Measurements from ENCODE around the gene MAFB.

MAFB gene

DNA sequence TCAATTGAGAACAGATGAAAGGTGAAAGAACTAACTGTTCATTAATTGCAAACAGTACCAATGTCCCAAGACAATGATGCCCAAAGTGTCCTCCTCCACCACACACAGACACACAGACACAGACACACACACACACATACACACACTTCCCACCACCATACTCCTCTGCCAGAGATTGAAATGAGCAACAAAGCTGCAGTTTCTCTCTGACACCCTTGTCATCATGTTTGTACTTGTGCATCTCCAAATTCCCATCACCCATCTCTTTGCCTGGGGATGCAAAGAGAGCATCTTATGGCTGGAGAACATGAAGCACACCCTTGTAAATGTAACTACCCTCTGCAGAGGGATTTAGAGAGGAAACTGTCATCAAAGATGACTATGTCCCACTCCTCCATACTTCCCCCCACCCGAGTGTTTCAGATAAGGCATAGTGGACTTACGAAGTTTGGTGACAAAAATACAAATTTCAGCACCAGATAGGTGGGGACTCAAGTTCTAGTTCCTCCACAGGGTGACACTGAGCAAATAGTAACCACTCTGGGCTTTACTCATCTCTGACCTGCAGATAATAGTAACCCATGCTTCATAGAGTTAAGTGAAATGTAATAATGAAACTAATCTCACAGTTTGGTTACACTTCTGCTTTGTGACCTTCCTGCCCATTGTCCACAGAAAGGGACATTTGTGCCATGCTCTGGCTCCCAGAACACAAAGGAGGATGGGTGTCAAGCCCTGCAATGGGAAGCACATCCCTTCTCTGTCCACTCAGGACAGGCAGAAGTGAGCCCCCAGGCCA, 8.7 kb downstream of the MAFB start:
- DNase-seq, result no peak

DNA sequence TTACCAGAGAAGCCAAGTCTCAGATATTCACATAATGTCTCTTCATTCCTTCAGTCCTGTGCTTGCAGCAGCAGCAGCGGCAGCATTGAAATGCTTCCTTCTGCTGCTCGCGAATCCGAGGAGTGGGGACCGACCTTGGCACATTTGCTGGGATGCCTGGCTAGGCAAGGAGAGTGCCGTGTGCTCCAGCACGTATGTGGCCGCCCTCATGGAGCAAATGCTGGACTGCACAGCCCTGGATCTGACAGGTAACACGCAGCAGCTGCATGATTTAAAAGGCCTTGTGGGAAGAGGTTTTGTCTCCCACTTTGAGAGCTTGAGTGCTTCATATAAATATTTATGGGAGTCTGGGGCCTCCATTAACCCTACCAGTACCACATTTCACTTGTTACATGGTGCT, 9.9 kb downstream of the MAFB start:
- DNase-seq, result no peak

DNA sequence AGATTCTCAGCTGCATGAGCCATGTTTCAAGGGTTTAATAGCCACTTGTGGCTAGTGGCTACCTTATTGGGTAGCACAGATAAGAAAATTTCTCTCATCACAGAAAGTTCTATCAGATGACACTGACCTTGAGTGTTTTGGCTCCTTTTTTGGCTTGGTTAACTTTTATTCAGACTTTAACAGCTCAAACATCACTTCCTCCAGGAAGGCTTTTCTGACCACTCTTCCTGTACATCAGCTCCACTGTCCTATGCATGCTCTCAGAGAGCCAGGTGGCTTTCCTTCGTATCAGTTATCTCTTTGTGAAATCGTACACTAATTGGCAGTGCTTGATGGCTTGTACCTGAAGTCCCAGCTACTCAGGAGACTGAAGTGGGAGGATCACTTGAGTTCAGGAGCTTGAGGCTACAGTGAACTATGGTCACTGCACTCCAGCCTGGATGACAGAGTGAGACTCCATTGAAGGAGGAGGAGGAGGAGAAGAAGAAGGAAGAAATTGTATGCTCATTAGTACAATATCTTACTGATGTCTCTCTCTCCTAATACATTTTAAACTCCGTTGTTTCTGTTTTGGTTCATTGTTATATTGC, 10.7 kb downstream of the MAFB start:
- no peak for DNase-seq

DNA sequence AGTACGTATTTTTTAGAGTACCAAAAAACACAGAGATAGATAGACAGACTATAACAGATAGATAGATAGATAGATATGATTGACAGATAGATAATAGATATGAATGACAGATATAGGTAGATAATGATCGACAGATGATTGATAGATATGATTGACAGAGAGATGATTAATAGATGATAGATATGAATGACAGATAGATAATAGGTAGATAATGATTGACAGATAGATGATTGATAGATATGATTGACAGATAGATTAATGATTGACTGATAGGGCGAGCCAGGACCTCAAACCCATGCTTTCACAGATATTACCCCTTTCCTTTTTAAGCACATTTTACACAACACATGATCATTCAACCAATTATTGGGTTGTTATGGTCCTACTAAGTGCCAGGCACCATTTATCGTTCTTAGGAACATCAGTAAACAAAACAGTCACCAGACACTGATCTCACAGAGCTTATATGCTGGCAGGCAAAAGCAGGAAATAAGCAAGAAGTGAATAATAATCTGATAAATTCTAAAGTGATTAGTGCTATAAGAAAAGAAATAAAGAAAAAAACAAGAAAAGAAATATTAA, 11.6 kb downstream of the MAFB start:
- DNase-seq, result no peak

DNA sequence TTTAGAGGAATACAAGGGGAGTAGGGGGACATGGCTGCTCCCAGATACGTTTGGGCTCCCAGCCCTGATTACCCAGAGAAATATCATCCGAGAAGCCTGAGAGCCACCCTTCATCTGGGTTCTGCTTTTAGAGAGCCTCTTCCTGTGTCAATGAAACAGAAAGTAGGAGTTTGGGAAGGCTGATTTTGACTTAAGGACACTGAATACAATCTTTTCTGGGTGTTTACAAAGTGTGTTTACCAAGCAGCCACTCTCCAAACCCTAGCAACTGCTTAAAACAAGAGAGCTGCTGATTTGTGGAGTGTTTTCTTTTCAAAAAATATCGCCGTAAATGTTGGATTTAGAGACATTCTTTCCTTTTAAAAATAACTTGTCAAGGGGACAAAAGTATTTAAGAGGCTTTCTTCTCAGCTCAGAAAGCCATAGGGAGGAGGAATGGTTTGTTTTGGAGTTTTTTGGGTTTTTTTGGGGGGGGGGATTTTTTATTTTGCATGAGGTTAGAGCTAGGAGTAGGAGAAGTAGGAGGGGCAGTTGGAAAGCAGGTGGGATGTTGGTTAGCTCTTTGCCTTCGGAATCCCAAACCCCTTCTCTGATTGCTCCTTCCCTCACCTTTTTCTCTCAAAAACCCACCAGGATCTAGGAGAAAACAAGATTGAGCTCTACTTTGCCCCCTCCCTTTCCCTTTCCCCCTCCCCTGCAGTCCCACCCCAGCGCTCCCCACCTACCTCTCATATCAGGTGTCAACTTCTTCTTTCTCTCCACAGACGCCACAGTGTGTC, 12.4 kb downstream of the MAFB start:
- no peak for DNase-seq

DNA sequence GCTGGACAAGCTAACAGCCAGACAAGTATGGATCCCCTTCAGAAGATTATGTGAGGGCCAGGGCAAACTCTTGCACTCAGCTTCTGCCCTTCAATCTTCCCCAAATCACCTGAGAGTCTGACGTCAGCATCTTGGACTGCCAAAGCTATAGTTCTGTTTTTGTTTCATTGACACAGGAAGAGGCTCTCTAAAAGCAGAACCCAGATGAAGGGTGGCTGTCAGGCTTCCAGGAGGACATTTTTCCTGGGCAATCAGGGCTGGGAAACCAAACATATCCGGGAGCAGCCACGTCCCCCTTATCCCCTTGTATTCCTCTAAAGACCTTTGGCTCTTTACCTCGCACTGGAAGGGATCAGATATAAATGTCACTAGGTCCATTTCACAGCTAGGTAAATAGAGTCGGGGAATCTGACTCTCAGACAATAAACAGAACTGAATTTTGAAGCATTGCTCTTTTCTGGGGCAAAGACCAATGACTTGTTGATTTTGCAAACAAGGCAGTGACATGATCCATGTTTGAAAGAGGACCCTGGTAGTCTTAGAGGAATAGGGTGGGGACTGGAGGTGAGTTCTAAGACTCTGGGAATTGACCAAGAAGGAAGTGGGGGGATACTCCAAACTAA, 13.3 kb downstream of the MAFB start:
- DNase-seq, result no peak

DNA sequence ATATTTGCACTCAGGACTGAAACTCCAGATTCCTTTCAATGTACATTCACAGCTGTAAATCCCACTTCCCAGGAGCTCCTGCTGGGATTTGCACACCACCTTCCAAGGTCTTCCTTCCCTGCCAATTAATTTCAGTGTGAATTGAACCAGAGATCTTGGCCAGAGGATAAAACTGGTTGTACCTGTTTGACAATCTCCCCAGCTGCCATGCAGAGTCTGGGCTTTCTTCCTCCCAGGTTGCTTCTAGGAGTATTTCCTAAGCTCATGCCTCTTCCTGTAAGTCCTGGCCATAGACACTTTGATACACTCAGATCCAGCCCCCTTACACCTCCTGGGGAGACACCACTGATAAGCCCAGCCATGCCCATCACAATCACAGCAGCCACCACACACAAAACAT, 15.6 kb downstream of the MAFB start:
- DNase-seq, result no peak

DNA sequence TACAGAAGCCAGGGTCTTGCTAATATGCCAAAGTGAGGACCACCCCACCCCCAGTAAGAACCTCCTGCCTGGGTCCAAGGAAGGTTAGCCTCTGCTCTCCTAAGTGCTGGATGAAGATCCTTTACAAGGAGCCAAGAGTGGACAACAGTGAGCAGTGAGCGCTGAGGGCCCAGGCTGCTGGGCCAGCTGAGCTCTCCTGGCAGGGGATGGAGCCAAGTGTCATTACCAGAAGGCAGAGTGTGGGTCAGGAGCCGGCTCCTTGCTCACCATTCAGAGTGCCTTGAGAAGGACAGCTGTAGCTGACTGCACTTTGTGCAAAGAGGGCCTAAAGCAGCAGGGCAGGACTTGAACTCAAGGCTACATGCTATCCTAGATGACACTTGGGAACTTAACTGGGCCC, 16.9 kb downstream of the MAFB start:
- DNase-seq, result no peak

DNA sequence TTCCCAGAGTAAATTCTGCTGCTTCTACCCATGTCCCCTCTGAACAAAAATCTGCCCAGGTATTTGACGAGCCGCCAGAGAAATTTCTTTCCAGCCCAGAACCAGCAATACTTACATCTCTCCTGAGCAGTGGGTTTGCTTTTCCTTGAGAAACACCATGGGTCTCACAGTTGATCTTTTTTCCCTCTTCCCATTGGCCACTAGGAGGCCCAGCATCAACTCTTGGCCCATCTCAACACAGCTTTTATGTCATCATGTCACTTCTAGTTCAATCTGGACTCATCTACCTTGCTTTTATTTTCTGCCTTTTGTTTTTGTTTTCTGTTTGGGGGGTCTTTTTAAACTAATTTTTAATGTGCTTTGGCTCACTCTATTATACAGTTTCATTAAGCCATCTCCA, 18.8 kb downstream of the MAFB start:
- no peak for DNase-seq

DNA sequence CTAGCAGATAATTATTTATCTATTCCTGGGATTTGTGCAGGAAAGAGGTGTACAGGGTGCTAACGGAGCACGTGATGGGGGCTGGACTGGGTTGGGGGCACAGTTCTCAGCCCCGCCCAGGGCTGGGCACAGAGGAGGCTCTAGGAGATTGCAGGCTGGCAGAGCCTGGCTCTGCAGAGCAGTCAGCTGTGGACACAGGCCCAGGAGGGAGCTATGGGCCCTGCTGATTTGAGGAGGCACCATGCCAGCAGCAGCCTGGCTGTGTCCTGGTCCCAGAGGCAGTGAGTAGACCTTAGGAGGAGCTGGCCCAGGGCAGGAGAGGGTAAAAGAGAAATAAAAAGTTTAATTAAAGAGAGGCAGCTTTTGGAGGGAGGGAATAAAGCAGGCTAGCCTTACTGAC, 19.3 kb downstream of the MAFB start:
- DNase-seq, result no peak

DNA sequence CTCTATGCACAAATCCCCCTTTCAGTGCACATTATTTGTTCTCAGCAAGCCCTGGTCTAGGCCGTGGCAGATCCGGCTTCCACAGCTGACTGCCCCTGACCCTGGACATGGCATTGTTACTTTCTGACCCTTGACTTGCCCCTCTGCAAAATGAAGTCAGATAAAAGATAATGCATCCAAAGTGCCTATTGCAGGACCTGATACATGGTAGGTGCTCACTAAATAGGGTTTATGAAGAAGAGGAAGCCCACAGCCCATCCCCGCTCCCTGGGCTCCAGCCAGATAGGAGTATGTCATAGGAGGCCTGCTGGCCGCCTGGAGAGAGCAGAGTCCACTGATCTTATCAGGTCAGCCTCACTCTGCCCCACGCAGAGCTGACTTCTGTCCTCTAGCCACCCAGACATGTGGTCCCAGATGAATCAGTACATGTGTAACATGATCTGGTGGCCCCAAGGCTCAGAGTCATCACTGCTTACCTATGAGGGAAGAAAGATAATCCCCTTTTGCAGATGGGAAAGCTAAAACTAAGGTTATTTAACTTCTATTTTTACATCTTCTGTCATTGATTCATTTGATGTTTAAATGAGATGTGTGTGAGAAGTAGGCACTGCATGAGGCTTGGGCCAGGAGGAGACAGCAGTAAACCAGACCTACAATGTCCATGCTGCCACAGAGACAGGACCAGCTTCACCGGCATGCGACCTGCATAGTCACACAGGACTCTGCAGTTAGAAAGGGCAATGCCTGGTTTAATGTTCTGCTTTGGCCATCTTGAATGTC, 20.4 kb downstream of the MAFB start:
- no peak for DNase-seq

DNA sequence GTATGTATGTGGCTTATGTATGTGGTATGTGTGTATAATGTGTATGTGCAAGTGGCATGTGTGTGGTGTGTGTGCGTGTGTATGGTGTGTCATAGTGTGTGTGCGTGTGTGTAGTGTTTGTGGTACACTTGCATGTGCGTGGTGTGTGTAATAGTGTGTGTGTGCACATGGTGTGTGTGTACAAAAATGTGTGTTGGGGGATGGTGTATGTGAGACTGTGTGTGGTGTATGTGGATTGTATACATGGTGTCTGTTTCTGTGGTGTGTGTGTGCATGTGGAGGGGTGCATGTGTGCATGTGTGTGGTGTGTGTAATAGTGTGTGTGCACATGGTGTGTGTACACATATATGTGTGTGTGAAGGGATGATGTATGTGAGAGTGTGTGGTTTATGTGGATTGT, 21.5 kb downstream of the MAFB start:
- no peak for DNase-seq

DNA sequence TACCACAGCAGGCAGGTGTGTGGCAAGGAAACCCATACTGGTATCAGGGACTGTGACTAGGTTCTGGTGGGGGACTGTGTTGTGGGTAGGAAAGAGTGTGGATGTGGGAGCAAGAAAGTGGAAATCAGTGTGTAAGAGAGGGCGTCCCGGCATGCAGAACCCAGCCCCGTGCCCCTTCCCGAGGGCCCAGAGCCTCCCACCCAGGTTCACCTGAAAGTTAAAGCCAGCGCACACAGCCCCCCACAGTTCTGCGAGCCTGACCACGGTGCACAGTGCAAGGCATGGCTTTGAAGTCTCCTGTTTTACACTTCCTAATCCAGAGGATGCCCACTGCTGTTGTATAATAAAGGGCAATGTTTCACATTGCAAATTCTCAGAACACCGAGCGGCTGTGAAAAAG, 22.7 kb downstream of the MAFB start:
- no peak for DNase-seq

DNA sequence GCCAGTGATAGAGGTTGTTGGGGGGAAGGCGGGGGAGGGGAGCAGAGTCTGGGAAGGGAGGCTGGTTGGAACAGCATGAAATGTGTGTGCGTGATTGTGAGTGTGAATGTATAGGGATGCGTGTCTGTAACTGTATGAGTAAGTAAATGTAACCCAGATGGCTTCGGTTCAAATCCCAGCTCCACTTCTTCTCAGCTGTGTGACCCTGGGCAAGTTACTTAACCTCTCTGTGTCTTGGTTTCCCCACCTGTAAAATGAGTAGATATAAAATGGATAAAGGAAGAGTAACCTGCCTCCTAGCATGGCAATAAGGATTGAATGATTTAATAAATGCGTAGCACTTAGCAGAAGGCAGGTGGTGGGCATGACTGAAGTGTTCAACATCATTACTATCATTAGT, 24.1 kb downstream of the MAFB start:
- DNase-seq, result no peak

DNA sequence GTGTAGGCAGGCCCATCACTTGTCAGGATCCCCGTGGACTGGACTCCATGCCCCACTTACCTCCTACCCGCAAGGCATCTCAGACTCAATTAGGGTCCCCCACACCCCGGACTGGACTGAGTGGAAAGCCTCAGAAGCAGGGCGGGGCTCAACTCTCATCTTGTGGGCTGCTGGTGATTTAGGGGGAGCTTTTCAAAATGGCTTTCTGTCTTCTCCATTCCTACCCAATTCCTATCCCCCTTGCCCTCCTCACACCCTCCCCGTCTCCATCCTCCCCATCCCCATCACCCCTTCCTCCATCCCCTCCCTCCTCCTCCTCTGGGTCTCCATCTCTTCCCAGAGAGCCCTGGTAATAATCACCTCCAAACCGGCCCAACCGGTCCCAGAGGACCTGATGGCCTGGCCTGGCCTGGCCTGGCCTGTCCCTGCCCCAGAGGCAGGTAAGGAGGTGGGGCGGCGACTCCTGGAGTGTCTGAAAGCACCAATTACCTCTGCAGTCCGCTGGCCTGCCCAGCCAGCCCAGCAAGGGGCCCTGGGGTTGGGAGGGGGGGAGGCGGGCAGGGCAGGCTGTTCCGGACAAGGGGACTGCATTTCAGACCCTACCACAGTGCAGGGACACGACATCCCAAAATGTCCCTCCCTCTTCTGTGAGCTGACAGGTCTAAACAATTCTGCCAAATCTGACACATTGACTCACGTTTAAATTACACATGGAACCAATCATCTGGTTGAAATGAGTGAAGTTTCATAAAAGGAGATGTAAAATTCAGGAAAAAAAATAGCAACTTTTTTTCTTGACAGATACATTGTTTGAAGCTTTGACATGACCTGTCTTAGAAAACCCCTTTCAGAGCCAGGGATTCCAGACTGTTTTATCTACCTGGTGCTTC, 24.8 kb downstream of the MAFB start:
- no peak for DNase-seq

DNA sequence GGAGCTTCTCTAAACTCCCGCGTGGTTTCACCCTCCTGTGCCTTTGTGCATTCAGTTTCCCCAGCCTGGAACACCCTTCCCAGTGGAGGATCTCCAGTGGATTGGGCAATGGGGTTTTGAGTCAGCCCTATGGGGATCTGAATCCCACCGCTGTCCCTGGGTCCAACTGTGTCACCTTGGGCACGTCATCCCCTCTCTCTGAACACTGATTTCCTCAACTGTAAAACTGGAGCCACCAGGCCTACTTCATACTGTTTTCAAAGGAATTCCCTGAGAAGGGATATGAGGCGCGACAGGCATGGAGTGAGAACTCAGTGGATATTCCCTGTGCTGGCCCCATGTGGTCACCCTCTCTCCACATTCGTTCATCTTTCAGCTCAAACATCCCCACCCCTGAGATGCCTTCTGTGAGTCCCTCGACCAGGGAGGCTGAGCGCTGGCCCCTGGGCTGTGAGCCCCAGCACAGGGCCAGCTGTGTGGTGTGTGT, 25.7 kb downstream of the MAFB start:
- no peak for DNase-seq

DNA sequence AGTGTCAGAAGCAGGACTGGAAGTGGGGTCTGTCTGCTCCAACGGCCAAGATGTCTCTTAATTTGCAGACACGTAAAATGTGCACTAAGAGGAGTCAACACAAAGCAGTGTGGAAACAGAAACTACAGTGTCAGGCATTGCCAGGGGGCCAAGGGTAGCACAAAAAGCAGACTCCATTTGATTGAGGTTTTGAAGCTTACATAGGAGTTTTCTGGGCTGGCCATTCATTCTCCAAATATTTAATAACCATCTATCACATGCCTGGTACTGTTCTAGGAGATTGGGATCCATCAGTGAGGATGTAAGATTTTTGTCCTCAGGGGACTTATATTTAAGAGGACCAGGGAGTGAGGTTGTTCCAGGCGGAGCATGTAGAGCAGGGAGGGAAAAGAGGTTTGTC, 29.5 kb downstream of the MAFB start:
- DNase-seq, result no peak

DNA sequence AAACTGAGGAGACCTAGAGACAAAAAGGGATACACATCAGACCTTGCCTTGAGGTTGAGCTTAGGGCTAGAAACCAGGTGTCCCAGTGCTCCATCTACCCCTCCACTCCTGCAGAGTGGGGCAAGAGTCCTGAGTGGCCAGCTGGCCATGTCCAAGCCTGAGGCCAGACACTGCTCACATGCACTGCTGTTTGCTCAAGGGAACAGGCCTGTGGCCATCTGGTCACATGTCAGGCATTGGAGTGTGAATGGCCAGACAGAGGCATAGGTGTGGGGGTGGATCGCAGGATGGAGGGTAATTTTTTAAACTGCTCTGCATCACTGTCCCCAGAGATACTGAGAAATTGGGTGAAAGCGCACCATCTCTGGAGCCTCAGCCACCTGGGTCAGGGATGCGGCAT, 30.5 kb downstream of the MAFB start:
- no peak for DNase-seq

DNA sequence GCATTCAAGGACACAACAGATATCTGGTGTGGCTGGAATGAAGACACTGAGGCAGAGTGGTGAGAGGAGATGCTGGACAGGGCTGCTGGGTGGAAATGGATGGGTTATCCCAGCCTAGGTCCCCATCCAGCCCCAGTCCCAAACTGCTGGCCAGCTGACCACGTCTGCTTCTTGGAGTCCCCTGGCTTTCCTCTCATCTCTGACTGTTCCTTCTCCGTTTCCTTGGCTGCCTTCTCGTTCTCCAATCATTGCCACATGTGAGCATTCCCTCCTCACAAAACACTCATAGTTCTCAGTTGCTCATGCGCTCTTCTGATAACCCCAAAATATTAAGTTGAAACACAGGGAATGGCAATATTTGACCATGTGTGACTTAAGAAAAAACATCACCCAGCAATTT, 31.5 kb downstream of the MAFB start:
- DNase-seq, result no peak

DNA sequence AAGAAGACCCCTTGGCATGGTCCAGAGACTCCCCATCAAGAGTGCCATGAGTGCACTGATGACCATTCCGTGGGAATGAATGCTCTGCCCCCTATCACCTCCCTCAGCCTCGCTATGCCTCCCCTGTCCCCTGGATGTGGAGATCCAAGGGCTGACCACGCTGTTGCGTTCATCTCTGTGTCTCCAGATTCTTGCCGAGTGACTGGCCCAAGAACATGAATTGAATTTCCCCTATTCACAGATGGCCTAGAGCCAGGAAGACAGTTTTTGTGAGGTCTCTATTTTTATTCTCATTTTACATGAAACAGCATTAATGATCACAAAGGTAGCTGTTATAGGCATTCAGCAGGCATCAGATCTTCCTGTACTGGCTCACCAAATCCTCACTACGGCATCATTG, 33.6 kb downstream of the MAFB start:
- no peak for DNase-seq

DNA sequence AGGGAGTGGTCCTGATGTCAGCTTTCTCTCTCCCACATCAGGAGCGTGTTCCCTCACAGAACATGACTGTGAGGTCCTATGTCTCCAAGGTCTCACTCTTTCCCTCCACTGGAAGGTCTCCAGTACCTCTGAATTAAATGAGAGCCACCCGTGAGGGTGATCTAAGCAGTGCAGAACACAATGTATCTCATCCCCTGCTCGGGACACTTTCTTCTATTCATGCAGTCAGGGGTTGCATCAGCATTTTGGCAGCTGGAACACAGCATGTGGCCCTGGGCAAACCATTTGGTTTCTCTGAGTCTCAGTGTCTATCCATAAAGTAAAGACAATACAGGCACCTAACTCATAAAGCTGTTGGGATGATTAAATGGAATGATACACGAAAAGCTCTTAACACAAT, 34.2 kb downstream of the MAFB start:
- DNase-seq, result no peak

Measured in activated CD4-positive, alpha-beta T cell treated with anti-CD3 and anti-CD28 coated beads, Interleukin-2, amount 50 U/mL, for 1 hour (primary cell).